Ramos (cell line): ENCODE data around the gene ASPG.

ENCODE experiments used
- in situ Hi-C: fragments of 300-500 bp; cut with MboI; formaldehyde crosslinking; loops from one replicate; pipeline ENCODE4 v1.14.3; 2022; ENCODE audit warnings: low sequenced_read_pairs; ENCODE audit not compliant: unreplicated experiment

The ASPG gene

GRCh38 chr14:104104076-104104901 lies 18.8 kb downstream of the ASPG start:
- in situ Hi-C loops, result no loop called here

- in situ Hi-C loops, result no loop called here
Measured at GRCh38 chr14:104105071-104105821, 19.7 kb downstream of the ASPG start.

DNA sequence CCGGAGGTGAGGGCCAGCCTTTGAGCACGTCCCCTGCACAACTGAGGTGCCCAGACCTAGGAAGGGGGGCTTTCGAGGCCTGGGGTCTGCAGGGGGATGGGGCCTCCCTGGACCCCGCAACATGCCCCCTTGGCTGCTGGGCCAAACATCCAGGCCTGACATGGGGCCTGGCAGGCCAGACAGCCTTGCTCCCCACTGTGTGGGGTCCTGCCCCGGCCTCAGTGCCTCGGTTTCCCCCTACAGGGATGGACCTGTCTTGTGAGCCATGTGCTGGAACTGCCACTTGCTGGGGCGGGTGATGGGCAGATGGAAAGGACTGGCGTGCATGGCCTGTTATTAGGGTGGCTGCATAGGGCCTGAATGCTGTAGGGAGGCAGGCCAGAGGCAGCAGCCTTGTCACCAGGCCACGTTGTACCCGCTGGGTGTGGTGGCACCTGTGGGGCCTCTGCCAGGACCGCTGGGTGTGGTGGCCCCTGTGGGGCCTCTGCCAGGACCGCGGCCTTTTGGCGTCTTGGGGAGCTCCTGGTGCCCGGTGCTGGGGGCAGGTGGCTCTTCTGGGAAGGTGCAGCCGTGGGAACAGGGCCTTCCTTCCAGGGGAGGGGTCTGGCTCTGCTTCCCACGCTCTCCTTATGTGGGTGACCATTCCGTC lies 20.4 kb downstream of the ASPG start:
- in situ Hi-C loops, result no loop called here

DNA sequence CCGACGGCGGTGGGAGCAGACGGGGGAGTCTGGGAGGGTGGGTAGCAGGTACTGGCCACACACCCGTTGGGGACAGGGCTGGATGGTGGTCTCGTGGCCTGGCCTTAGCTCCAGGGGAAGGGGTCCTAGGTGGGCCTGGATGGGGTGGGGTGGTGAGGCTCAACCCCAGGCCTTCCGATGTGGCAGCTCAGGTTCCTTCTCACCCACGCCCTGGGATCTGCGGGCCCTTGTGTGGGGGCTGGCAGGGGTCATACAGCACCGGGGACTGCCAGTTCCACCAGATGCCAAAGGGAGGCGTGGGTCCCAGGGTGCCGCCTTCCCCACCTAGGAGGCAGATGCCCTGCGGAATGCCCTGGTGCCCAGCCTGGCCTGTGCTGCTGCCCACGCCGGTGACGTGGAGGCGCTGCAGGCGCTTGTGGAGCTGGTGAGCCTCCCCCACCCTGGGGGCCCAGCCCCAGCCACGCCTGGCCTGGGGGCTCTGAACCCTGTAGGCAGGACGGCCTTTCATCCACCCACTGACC lies 21.0 kb downstream of the ASPG start:
- in situ Hi-C loops, result no loop called here

DNA sequence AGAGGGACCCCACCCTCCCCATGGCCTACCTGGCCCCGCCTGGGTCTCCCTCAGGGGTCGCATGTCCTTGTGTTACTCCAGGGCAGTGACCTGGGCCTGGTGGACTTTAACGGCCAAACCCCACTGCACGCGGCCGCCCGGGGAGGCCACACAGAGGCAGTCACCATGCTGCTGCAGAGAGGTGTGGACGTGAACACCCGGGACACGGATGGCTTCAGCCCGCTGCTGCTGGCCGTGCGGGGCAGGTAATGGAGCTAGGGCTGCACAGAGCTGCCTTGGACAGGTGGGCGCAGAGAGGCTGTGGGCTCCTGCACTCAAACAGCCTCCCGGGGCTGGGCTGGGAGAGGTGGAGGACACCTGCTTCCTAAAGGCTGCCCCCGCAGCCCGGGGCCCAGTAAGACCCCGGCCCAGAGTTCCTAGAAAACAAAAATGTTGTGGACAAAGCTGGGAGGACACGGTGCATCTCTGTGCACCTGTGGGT lies 21.6 kb downstream of the ASPG start:
- in situ Hi-C loops, result no loop called here

GRCh38 chr14:104107611-104108569 lies 22.4 kb downstream of the ASPG start:
- in situ Hi-C loops, result no loop called here

- in situ Hi-C loops, result no loop called here
Measured at GRCh38 chr14:104108570-104109541, 23.4 kb downstream of the ASPG start.

GRCh38 chr14:104109731-104110361 lies 24.3 kb downstream of the ASPG start:
- in situ Hi-C loops, result no loop called here

DNA sequence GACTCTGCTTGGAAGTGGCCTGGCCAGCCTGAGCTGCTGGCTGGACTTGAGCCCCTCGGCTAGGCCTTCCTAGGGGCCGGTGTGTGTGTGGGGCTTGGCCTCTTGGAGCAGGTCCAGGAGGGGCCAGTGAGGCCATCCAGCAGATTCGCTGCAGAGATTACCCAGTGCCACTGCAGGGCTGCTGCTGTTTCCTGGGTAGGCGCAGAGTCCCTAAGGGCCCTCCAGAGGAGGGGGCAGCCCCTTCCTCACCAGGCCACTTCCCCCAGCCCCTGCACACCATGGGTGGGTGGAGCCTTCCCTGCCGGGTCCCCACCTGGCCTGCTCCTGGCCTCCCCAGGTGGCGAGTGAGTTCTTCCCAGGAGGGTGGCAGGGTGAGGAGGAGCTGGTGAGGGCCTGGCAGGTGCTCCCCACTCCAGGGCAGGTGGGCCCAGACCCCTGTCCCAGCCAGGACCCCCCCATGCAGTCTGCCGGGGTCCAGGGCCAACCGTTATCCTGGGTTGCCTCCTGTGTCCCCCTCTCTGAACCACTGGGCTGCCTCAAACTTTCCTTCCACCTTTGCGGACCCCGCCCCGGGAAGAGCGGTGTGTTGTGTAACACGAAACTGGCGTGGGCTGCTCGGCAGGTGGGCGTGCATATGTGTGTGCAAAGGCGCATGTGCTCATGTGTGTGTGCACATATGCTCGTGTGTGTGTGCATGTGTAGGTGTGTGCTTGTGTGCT lies 25.1 kb downstream of the ASPG start:
- in situ Hi-C loops, result no loop called here

GRCh38 chr14:104111301-104112112 lies 26.0 kb downstream of the ASPG start:
- in situ Hi-C loops, result no loop called here

DNA sequence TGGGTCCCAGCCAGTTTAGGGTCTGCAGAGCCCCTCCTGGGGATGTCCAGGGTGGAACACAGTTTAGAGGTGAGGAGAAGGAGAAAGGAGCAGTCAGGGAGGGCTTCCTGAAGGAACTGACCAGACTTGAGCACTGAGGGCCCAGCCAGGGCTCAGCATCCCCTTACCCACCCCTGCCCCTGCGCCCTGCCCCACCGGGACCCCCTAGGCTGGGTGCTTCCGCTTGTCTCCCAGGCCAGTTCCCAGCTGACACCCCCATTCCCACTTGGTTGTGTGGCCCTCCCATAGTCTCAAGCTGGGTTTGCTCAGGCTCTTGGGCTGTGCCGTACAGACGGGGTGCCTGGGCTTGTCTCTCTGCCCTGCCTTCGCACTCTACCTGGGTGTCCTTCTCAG lies 26.6 kb downstream of the ASPG start:
- in situ Hi-C loops, result no loop called here

DNA sequence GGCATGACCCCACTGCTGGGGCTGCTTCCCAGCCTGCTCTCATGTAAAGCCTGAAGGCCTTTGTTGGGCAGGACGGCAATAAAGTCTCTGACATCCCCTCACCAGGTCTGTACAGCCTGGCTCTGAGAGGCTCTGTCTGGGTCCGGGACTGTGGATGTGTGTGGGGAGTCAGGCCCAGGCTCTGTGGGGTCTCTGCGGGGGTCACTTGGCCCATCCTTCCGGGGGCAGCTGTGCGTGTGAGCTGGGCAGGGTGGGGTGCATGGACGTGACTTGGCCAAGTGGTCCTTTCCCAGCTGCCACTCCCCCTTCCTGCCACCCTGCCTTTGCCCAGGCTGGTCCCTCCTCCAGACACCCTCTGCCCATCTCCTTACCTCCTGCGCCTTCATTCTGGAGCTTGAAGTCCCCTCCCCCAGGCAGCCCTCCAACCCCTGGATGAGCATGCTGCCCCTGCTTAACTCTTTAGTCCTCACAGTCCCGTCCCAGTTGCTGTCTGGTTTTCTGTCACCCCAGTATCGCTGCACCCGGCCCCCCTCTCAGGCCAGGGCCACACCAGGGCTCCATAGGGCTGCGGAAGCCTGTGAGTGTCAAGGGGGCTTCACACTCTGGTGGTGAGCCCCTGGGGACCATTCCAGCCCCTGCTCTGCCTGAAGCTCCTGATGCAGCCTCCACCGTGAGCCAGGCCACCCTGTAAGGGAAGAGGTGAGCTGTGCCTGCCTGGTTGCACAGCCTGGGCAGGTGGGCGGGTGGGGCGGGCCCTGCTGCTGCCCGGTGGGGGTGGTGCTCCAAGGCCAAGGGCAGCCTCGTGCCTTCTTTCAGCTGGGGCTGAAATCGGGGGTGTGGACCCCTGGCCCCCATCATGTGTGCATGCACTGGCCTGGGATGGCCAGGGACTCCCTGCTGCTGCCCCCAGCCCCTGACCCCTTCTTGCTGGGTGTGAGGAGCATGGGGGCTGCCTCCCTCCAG lies 27.4 kb downstream of the ASPG start:
- in situ Hi-C loops, result no loop called here

GRCh38 chr14:104113631-104114420 lies 28.3 kb downstream of the ASPG start:
- in situ Hi-C loops, result no loop called here

DNA sequence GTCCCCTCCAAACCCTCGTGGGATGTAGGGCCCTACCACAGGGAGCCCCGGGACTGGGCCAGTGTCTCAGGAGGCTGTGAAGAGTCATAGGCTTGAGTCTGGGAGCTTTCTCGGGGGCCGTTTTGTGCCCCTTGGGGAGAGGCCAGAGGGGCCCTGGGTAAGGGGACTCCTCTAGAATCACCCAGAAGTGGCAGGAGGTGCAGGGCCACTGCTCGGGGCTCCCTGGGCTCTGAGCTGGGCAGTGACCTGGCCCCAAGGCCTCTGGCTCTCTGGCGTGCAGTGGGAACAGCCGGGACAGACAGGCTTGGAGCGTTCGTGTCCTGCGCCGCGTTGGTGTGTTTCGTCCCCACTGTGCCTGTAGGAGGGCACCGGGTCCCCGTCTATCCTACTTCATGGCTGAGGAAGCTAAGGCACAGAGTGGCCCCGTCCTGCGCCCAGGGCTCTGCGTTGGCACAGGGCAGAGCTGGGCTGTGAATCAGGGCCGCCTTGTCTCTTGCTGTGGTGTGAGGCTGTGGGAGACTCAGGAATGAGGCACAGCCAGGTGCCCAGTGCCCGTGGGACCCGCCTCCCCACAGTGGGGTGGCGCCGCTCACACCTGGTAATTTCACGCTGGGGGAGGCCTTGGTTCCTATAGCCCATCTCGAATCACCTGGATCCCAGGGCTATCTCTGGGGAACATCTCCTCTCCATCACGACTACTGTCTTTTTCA lies 29.1 kb downstream of the ASPG start:
- in situ Hi-C loops, result no loop called here
